ENCODE results near the gene SCAF4. TPM values are rescaled to one million over a fixed set of nuclear protein-coding genes. Genes with fewer than 3 reads are reported as not detected.

Gene SCAF4
- total and polyA plus RNA-seq, 9 of the 15 experiments (the other 6 are each of a cell fraction or from before 2014, with no cell fraction given) = 2.3 to 55.7 (median 17.2) TPM

GRCh38 chr21:31659536-31660258, 72.2 kb downstream of the SCAF4 start, which contains the start of gene SOD1 (continued):
- TF ChIP-seq RREB1 (CRISPR knock-in tag; IDR thresholded peaks at IDR 0.05) (no peak), ZNF695 (CRISPR knock-in tag; IDR thresholded peaks at IDR 0.05) (no peak), MCM5 (IDR thresholded peaks at IDR 0.05; ENCODE audit: low read depth) (no peak), ZNF384 (IDR thresholded peaks at IDR 0.05; ENCODE audit: low read depth, low read length) (no peak), ZNF324 (CRISPR knock-in tag; IDR thresholded peaks at IDR 0.05) (no peak), POLR2AphosphoS5 (IDR thresholded peaks at IDR 0.05; ENCODE audit: control insufficient read depth, insufficient read depth, low read depth, low read length) (peak; percentile 92), RAD51 (IDR thresholded peaks at IDR 0.05; ENCODE audit: borderline replicate concordance, low read depth) (0 out of 2 replicates have a peak, but pooled peaks have one; percentile 6), KDM5B (IDR thresholded peaks at IDR 0.05; ENCODE audit: insufficient replicate concordance, low read depth, low read length) (peak; percentile 99), HSF4 (CRISPR knock-in tag; IDR thresholded peaks at IDR 0.05; ENCODE audit: borderline replicate concordance) (no peak), HMG20A (CRISPR knock-in tag; conservative IDR thresholded peaks at IDR 0.05) (no peak), RFX7 (CRISPR knock-in tag; IDR thresholded peaks at IDR 0.05) (no peak), CBX8 (IDR thresholded peaks at IDR 0.05; ENCODE audit: borderline replicate concordance, extremely low read depth, low read depth, low read length, poor library complexity, severe bottlenecking) (no peak), C11orf30 (IDR thresholded peaks at IDR 0.05; ENCODE audit: low read depth) (peak; percentile 30; the same call in 1 of the 2 replicates)
- TF ChIP-seq, protein P1, sequence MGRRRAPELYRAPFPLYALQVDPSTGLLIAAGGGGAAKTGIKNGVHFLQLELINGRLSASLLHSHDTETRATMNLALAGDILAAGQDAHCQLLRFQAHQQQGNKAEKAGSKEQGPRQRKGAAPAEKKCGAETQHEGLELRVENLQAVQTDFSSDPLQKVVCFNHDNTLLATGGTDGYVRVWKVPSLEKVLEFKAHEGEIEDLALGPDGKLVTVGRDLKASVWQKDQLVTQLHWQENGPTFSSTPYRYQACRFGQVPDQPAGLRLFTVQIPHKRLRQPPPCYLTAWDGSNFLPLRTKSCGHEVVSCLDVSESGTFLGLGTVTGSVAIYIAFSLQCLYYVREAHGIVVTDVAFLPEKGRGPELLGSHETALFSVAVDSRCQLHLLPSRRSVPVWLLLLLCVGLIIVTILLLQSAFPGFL (CRISPR knock-in tag; IDR thresholded peaks at IDR 0.05) = 0 out of 2 replicates have a peak, but pooled peaks have one; percentile 22
- TF ChIP-seq, protein P2, sequence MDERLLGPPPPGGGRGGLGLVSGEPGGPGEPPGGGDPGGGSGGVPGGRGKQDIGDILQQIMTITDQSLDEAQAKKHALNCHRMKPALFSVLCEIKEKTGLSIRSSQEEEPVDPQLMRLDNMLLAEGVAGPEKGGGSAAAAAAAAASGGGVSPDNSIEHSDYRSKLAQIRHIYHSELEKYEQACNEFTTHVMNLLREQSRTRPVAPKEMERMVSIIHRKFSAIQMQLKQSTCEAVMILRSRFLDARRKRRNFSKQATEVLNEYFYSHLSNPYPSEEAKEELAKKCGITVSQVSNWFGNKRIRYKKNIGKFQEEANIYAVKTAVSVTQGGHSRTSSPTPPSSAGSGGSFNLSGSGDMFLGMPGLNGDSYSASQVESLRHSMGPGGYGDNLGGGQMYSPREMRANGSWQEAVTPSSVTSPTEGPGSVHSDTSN (CRISPR knock-in tag; IDR thresholded peaks at IDR 0.05; ENCODE audit: low read depth) = no peak
- TF ChIP-seq, protein P2 (tag; conservative IDR thresholded peaks at IDR 0.05; ENCODE audit: low read depth) = no peak
- TF ChIP-seq, protein P3, sequence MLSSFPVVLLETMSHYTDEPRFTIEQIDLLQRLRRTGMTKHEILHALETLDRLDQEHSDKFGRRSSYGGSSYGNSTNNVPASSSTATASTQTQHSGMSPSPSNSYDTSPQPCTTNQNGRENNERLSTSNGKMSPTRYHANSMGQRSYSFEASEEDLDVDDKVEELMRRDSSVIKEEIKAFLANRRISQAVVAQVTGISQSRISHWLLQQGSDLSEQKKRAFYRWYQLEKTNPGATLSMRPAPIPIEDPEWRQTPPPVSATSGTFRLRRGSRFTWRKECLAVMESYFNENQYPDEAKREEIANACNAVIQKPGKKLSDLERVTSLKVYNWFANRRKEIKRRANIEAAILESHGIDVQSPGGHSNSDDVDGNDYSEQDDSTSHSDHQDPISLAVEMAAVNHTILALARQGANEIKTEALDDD (IDR thresholded peaks at IDR 0.05) = no peak

All from K562 (cell line).